H1 (cell line): Measurements from ENCODE around the gene CNOT1. TPM values are rescaled to one million over a fixed set of nuclear protein-coding genes. Genes with fewer than 3 reads are reported as not detected.

ENCODE experiments used
- CHD7 ChIP-seq: fragments of 300-600 bp; sonication (generic); IDR thresholded peaks from 2 replicates; pipeline ENCODE4 v1.7.1; 2012; ENCODE audit warnings: low read length, moderate library complexity, mild to moderate bottlenecking, inconsistent platforms; ENCODE audit not compliant: insufficient replicate concordance
- MAX ChIP-seq: IDR thresholded peaks from 2 replicates; pipeline ENCODE4 v1.6.1; 2012; ENCODE audit warnings: inconsistent platforms
- POLR2A ChIP-seq, 2 experiments: IDR thresholded peaks; 1 replicate in 1 of 2; 2 replicates in 1 of 2; pipeline ENCODE4 v1.6.1; 2011; ENCODE audit warnings: low read depth in 2 of 2, low read length in 2 of 2, mild to moderate bottlenecking in 2 of 2; ENCODE audit errors: control extremely low read depth in 1 of 2
- POU5F1 ChIP-seq: IDR thresholded peaks from 2 replicates; pipeline ENCODE4 v1.6.1; 2011; ENCODE audit warnings: low read depth, mild to moderate bottlenecking, low read length, moderate library complexity
- SIRT6 ChIP-seq: IDR thresholded peaks from one replicate; pipeline ENCODE4 v1.7.1; 2012; ENCODE audit warnings: low read length, inconsistent platforms
- YY1 ChIP-seq: IDR thresholded peaks from 2 replicates; pipeline ENCODE4 v1.6.1; 2011; ENCODE audit warnings: low read depth, mild to moderate bottlenecking, low read length
- polyA plus RNA-seq, 7 experiments: library from polyadenylated mRNA; depleted of rRNA in 3 of 7; stranded (reverse) in 5 of 7; unstranded in 2 of 7; fragments of >200 nt in 5 of 7; fragments of 200-250 nt in 2 of 7; gene quantifications; 1 replicate in 5 of 7; 2 replicates in 1 of 7; 4 replicates in 1 of 7; pipeline versions ENCODE4 v1.2.1 to v1.2.3, GENCODE V29; 2011 to 2013; ENCODE audit warnings: missing spikeins in 2 of 7, mixed read lengths in 2 of 7
- total RNA-seq: library from RNA; stranded (reverse); fragmentation: NEBNext Ultra II Directional; extraction: Animal tissue kit (Norgen Biotek cat#: 25700); gene quantifications from 2 replicates; pipeline ENCODE4 v1.2.1, GENCODE V29; 2021

The CNOT1 gene
- total and polyA plus RNA-seq, 2 of the 8 experiments (the other 6 are each of a cell fraction or from before 2014, with no cell fraction given), result 306 to 319 TPM

GRCh38 chr16:58563235-58563634 lies 66.4 kb downstream of the CNOT1 start (continued):
- TF ChIP-seq CHD7, result no peak
- no peak for TF ChIP-seq SIRT6
- TF ChIP-seq YY1, result no peak
- no peak for TF ChIP-seq POLR2A (IDR thresholded peaks at IDR 0.05; ENCODE audit: control extremely low read depth in 1 of 2, low read depth in 2 of 2, low read length in 2 of 2)
- TF ChIP-seq MAX, result no peak
- no peak for TF ChIP-seq POU5F1
